Heart left ventricle (tissue), 16 donors: ENCODE results near the gene PRKCA. TPM values are rescaled to one million over a fixed set of nuclear protein-coding genes. Genes with fewer than 3 reads are reported as not detected.

Experiments used
- ATAC-seq, 4 donors: fragments of 200-7000 bp; cut with Tn5 transposase; one replicate each; pipeline ENCODE4 v1.9.1; 2020 to 2022; ENCODE audit warnings: moderate library complexity in 4 of 4, mild to moderate bottlenecking in 3 of 4, moderate number of reproducible peaks in 1 of 4
- DNase-seq, 5 donors: peaks; one replicate each; pipeline ENCODE4 v3.0.0-alpha.2; 2020
- H3K27ac ChIP-seq, 12 donors: fragments of 200-600 bp; sonication (generic) in 4 of 12; one replicate each; pipeline versions ENCODE4 v1.5.0 to v1.8.0; 2016 to 2022; ENCODE audit warnings: mild to moderate bottlenecking in 2 of 12
- H3K27me3 ChIP-seq, 9 donors: fragments of 200-600 bp; sonication (generic) in 2 of 9; one replicate each; pipeline versions ENCODE4 v1.5.1 to v1.8.0; 2016 to 2022; ENCODE audit warnings: mild to moderate bottlenecking in 3 of 9
- H3K36me3 ChIP-seq, 9 donors: fragments of 200-600 bp; sonication (generic) in 2 of 9; one replicate each; pipeline versions ENCODE4 v1.5.0 to v1.8.0; 2018 to 2022; ENCODE audit warnings: mild to moderate bottlenecking in 2 of 9
- H3K4me1 ChIP-seq, 12 donors: fragments of 200-600 bp; sonication (generic) in 4 of 12; one replicate each; pipeline versions ENCODE4 v1.5.0 to v1.8.0; 2016 to 2022; ENCODE audit warnings: mild to moderate bottlenecking in 3 of 12
- H3K4me3 ChIP-seq, 12 donors: fragments of 200-600 bp; sonication (generic) in 4 of 12; one replicate each; pipeline versions ENCODE4 v1.5.0 to v1.8.0; 2017 to 2022; ENCODE audit warnings: mild to moderate bottlenecking in 9 of 12, moderate library complexity in 4 of 12
- H3K9me3 ChIP-seq, 12 donors: fragments of 200-600 bp; sonication (generic) in 4 of 12; one replicate each; pipeline versions ENCODE4 v1.5.0 to v1.8.0; 2016 to 2022; ENCODE audit warnings: mild to moderate bottlenecking in 1 of 12
- CTCF ChIP-seq, 12 donors: fragments of 200-600 bp; sonication (generic) in 4 of 12; IDR thresholded peaks; one replicate each; pipeline versions ENCODE4 v1.5.0 to v1.8.0; 2018 to 2022; ENCODE audit warnings: antibody characterized with exemption in 12 of 12, mild to moderate bottlenecking in 5 of 12
- POLR2A ChIP-seq, 2 donors: fragments of 450-650 bp; IDR thresholded peaks; one replicate each; pipeline ENCODE4 v1.6.1; 2017; ENCODE audit warnings: antibody characterized with exemption in 2 of 2, mild to moderate bottlenecking in 2 of 2, moderate library complexity in 2 of 2
- WGBS, 4 donors: extraction: QIAGEN DNeasy Blood & Tissue Kit in 2 of 4; methylation state at CpG; one replicate each; pipeline versions ENCODE4 v1.1.5 to v1.1.7; 2013 to 2018; 5-methylcytosine and 5-hydroxymethylcytosine counted together
- intact Hi-C, 10 donors: fragments of 100-400 bp; cut with DNase I; formaldehyde crosslinking; loops; one replicate each; pipeline versions ENCODE4 v1.11.1 to v1.14.2; 2022
- polyA plus RNA-seq, 2 donors: library from polyadenylated mRNA; stranded (reverse); fragments of 200-250 nt; gene quantifications; one replicate each; pipeline ENCODE4 v1.2.3, GENCODE V29; 2013
- total RNA-seq, 9 donors: library from RNA; depleted of rRNA in 2 of 9; stranded (reverse); fragments of >200 nt in 2 of 9; fragmentation: NEBNext Ultra II Directional in 3 of 9; extraction: Animal tissue kit (Norgen Biotek cat#: 25700) in 3 of 9; gene quantifications; one replicate each; pipeline versions ENCODE4 v1.1.0 to v1.2.4, GENCODE V29; 2016 to 2023
- donor health status: ischemic (EF 13 %, LVEDD 7.1; RV severe dilation, severe dysfunction).
- donor health status: healthy with polysubstance abuse.
- donor health status: DM: no; HTN: yes; CAD: no.
- donor health status: DM: no; HTN: no; CAD: no.
- donor health status: ischemic (EF 25% LVEDD 6.9; RV normal size, moderate dysfunction).
- donor health status: ischemic (EF 25% LVEDD 5.7; RV mildly dilated, moderate dysfunction).
- donor health status: healthy.
- donor health status: DM: yes; HTN: yes; CAD: no.
- donor health status: ischemic (EF 35%, LVEDD 5.7; RV mildly dilated, moderate dysfunction).
- donor health status: nonischemic (EF 11% LVEDD 7.7; RV severe dilation, severe dysfunction).
- donor health status: DM: yes; HTN: yes; CAD: no.
- donor health status: PGD.
- donor health status: ischemic (EF 29% LVEDD 5.4; RV normal size, mild dysfunction).
- donor health status: nonischemic (EF 23%, LVEDD 6.1; RV moderate dilation, normal function).

The PRKCA gene
- total and polyA plus RNA-seq, 11 donors = 3.4 to 26.8 (median 11.4) TPM

- WGBS, 4 donors = 90 to 95% (median 92%) methylated on average over 7 of the region's 7 CpGs
- no peak overlapping the region for H3K27ac ChIP-seq
- DNase-seq = no peak
- H3K4me1 ChIP-seq = no peaks in the 10 kb centered on the region
- no peaks in the 10 kb centered on the region for H3K27me3 ChIP-seq
- no peak for ATAC-seq
- H3K9me3 ChIP-seq = no peaks in the 10 kb centered on the region
- H3K36me3 ChIP-seq = peaks cover 0 to 4% (median 0%) of the 10 kb centered on the region in 9 donors
- intact Hi-C loops = no loop called here
- no peak overlapping the region for H3K4me3 ChIP-seq
- TF ChIP-seq POLR2A (IDR thresholded peaks at IDR 0.05) (no peak), CTCF (IDR thresholded peaks at IDR 0.05) (no peak)
These were observed 447.7 kb downstream of the PRKCA start for GRCh38 chr17:66750116-66750515.

GRCh38 chr17:66750781-66751543 lies 448.5 kb downstream of the PRKCA start:
- intact Hi-C loops = no loop called here
- no peaks in the 10 kb centered on the region for H3K4me1 ChIP-seq
- no peak for ATAC-seq
- TF ChIP-seq CTCF (IDR thresholded peaks at IDR 0.05) = no peak
- no peak for TF ChIP-seq POLR2A (IDR thresholded peaks at IDR 0.05)
- no peak for DNase-seq
- WGBS, 4 donors = 89 to 97% (median 96%) methylated on average over 11 of the region's 11 CpGs
- H3K36me3 ChIP-seq = peaks cover 0 to 2% (median 0%) of the 10 kb centered on the region in 9 donors
- H3K27ac ChIP-seq = no peak overlapping the region
- H3K27me3 ChIP-seq = no peaks in the 10 kb centered on the region
- H3K9me3 ChIP-seq = no peaks in the 10 kb centered on the region
- H3K4me3 ChIP-seq = no peak overlapping the region

GRCh38 chr17:66751771-66752170 lies 449.4 kb downstream of the PRKCA start:
- Histone ChIP-seq H3K4me1 (no peaks in the 10 kb centered on the region), H3K36me3 (peaks cover 0 to 2% (median 0%) of the 10 kb centered on the region in 9 donors), H3K4me3 (no peak overlapping the region), H3K27ac (no peak overlapping the region), H3K27me3 (no peaks in the 10 kb centered on the region), H3K9me3 (no peaks in the 10 kb centered on the region)
- WGBS, 4 donors = 74 to 91% (median 90%) methylated on average over 3 of the region's 3 CpGs
- no peak for TF ChIP-seq POLR2A (IDR thresholded peaks at IDR 0.05)
- no peak for TF ChIP-seq CTCF (IDR thresholded peaks at IDR 0.05)
- DNase-seq (no peak), ATAC-seq (no peak)
- intact Hi-C loops = no loop called here

- Histone ChIP-seq H3K27me3 (no peaks in the 10 kb centered on the region), H3K27ac (no peak overlapping the region), H3K4me1 (no peaks in the 10 kb centered on the region), H3K9me3 (no peaks in the 10 kb centered on the region), H3K4me3 (no peak overlapping the region), H3K36me3 (peaks cover 0 to 2% (median 0%) of the 10 kb centered on the region in 9 donors)
- ATAC-seq (no peak), DNase-seq (no peak)
- TF ChIP-seq CTCF (IDR thresholded peaks at IDR 0.05) = no peak
- TF ChIP-seq POLR2A (IDR thresholded peaks at IDR 0.05) = no peak
- WGBS, 4 donors = 66 to 95% (median 74%) methylated on average over 3 of the region's 3 CpGs
- intact Hi-C loops = no loop called here
These were observed 450.0 kb downstream of the PRKCA start for GRCh38 chr17:66752411-66752810.
